ENCODE measurements around the gene NEAT1.

NEAT1 gene

DNA sequence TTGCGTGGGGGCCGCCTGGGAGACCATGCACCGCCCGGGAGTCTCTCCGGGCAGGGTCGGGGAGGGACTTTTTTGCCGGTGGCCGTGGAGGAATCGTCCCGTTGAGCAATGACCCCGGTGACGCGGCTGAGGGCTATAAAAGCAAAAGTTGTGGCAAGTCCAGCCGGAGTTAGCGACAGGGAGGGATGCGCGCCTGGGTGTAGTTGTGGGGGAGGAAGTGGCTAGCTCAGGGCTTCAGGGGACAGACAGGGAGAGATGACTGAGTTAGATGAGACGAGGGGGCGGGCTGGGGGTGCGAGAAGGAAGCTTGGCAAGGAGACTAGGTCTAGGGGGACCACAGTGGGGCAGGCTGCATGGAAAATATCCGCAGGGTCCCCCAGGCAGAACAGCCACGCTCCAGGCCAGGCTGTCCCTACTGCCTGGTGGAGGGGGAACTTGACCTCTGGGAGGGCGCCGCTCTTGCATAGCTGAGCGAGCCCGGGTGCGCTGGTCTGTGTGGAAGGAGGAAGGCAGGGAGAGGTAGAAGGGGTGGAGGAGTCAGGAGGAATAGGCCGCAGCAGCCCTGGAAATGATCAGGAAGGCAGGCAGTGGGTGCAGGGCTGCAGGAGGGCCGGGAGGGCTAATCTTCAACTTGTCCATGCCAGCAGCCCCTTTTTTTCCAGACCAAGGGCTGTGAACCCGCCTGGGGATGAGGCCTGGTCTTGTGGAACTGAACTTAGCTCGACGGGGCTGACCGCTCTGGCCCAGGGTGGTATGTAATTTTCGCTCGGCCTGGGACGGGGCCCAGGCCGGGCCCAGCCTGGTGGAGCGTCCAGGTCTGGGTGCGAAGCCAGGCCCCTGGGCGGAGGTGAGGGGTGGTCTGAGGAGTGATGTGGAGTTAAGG lies at the start of gene NEAT1:
Gene NEAT1, plus strand, starts transcription at position 166 of the 883 bp plus-strand sequence.
- DNase-seq: peak; percentile 61

DNA sequence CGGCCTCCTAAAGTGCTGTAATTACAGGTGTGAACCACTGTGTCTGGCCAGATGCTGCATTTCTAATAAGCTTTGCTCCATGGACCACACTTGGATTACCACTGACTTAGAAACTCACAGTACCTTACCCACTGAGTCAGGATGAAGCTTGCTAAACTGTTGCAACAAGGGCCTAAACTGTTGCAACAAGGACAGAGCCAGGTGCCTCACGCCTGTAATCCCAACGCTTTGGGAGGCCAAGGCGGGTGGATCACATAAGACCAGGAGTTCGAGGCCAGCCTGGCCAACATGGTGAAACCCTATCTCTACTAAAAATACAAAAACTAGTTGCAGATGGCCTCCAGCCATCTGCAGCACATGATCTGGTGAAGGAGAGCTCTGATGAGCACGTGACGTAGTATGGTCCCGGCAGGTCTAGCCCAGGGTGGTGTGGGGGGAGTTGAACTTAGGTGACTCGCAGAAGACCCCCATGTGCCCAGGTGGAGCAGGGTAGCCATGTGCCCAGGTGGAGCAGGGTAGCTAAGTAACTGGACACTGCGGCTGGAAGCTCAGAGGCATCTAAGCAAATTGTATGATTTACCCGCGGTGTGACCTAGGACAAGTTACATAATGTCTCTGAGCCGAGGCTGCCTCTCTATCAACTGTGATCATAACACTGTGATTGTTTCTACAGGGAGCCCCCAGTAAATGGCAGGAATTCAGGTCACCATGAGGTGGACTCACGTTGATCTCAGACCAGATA lies 48.6 kb upstream of the NEAT1 start:
- DNase-seq: no peak

DNA sequence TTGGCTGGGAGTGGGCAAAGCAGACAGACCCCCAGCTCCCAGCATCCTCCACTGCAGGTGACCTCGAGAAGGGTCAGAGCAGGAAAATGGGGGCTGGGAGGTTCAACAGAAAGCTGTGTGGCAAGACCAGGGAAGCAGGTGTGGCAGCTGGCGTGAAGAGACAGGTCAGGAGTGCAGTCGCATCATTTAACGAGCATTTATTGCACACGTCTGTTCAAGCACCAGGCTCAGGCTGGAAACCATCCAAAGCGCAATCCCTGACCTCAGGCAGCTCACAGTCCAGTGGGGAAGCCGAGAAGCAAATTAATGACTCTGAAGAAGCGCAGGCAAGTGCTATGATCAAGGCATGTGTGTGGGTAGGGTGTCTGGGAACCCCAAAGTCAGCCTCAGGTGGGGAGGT lies 47.6 kb upstream of the NEAT1 start:
- DNase-seq: no peak

DNA sequence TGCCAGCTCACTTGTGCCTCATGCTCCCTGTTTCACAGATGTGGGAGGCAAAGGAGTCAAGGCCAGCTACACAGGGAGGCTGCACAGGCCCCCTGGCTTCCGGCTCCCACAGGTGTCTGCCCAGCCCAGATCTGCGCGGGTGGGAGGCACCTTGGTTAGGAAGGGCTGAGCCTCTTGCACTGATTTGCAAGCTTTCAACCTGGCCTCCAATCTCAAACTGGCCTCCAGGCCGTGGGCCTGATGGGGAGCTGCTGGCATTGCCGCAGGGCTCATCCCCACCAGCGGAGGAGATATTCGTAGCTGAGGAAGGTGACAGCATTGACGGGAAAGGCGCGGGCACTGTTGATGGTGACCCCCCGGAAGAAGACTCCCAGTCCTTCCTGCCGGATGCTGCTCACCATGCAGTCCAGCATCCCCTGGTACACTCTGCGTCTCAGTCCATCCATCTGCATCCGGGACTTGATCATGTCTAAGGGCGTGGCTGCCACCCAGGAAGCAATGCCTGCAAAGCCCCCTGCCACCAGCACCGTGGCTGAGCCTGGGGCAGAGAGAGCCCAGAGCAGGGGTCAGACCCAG lies 46.4 kb upstream of the NEAT1 start:
- DNase-seq: no peak

DNA sequence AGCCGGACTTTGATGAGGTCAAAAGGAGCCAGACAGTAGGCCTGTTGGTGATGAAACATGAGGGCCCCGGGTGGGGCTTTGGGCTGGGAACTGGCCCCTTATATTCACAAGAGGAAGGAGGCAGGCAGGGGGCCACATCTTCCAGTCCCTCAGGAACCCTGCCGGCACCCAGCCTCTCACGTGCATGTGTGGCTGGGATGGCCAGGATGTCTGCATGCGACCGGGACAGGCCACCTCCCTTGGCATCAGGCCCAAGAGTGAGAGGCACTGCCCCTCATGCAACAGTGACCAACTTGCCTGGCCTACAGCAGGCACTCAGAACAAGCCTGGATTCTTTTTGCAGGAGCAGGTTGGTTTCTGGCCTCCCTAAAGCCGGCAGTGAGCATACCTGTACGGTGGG lies 45.6 kb upstream of the NEAT1 start:
- no peak for DNase-seq

DNA sequence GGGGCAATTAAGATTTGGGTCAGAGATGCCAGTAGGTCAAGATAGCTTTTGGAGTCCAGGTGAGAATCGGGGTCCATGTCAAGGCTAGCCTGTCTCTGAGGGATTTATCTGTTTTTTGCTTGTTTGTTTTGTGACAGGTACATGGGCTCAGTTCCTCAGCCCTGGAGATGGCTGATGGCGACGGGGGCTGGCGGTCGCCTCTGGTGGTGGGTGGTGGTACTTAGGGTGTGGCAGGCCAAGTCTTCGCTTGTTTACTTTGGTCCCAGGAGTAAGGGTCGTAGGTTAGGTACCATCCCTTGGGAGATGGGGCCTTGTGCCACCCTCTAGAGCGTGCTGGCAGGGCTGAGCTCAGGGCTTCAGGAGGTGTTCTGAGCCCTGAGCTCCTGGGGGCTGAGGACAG lies 44.8 kb upstream of the NEAT1 start:
- DNase-seq: no peak

DNA sequence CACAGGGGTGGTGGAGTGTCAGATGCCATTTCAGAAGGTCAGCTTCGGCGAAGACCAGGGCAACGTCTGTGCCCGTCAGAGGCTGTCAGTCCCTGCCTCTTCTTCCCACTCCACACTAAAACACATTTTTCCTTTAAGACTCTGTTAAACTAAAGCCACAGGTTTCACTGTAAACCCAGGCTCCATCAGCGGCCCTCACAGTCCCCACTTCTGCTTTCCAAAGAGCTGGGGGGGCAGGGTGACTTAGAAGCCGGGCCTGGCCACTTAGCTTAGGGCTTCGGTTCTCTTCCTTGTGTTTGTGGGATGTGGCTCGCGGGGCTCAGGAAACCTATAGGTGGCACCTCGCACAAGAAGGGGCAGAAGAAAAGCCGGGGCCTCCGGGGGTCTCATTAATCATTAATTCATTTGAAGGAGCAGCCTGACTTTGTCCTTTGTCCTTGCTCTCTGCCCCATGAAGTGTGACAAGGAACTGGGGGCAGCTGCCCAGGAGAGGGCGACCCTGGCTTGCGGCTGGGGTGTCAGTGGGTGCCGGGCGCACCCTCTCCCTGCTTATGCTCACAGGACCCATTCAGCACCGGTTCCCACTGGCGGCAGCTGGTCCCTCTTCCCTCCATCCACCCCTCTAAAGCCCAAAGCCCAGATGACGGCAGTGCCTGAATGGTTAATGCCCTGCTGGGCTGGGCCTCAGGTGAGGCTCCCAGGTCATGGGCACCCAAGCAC lies 44.2 kb upstream of the NEAT1 start:
- DNase-seq: no peak

DNA sequence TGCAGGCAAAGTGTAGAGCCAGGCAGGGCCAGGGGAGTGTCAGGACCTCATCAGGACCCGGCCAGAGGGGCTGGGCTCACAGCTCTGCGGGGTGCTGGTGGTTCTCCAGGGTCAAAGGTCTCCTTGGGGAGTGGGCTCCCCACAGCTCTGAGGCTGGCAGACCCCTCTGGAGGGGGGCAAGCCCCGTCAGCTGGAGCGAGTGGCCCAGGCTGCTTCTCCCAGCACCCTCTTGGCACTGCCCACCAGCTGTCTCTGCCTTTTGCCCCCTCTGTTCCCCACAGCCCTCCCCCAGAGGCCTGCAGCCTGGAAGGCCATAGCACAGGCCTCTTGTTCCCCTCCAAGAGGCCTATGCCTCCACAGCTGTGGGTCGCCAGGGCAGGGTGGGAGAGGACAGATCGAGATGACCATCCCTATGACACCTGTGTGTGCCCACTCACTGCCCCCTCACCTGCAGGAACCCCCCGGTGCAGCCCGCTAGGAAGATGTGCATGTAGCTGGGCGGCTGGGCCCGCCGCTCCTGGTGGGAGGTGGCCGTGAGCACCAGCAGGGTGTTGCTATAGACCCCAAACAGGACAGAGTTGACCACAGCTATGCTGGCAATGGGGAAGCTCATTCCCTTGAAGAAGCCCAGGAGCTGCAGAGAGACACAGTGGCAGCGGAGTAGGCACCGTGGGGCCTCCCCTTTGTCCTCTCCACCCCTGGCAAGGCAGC lies 43.5 kb upstream of the NEAT1 start:
- no peak for DNase-seq

DNA sequence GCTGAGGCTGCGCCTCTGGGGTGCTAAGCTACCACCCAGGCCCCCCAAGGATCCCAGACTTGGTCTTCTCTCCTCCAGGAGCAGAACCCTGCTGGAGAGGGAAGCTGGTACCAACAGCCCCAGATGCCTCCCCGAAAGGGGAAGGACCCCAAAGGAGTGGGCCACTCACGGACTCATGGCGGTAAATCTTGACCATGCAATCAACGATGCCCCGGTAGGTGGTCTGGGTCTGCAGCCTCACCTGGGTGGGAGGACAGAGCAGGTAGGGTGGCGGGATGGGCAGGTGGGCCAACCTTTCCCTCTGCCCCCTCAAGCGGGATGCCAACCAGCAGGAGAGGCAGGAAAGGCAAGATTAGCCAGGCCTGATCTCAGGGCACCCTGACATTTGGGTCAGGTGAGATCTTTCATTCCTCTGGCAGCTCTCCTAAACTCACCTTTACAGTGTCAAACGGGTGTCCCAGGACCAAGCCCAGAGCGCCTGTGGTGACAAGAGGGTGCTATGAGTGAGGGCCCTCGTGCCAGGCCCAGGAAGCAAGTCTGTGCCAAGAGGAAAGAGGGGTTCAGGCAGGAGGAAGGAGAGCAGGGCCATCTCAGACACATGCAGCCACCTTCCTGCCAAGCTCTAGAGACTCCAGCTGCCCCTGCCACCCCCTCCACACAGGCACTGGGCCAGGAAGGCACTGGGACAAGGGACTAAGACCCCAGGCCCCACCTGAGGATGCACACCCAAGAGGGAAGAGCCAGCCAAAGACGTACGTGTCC lies 42.7 kb upstream of the NEAT1 start:
- DNase-seq: no peak

DNA sequence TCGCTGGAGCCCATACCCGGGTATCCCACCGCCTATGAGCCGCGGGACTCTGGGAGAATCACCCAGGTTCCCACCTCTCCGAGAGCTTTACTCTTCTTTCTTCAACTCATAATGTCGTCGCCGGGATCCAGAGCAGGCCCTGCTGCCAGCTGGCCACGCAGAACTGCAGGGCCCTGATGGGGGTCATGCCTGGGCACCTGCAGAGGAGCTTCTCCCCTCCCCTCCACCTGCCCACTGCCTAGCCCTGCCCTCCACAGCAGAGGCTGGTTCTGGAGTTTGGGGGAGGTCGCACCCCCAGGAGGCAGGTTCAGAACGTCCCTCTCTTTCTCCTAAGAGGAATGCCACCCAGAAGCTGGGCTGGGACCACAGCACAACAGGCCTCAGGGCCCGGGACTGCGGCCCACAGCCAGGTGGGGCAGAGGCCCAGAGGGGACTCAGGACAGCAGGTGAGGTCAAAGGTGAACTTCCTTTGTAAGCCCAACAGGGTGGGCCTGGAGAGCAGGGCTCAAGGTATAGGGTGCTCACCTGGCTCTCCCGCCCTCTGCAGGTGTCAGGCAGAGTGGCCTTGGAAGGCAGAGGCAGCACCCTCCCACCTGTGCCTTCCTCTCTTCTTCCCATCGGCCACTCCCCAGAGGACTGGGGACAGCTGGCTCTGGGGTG lies 42.0 kb upstream of the NEAT1 start:
- no peak for DNase-seq

DNA sequence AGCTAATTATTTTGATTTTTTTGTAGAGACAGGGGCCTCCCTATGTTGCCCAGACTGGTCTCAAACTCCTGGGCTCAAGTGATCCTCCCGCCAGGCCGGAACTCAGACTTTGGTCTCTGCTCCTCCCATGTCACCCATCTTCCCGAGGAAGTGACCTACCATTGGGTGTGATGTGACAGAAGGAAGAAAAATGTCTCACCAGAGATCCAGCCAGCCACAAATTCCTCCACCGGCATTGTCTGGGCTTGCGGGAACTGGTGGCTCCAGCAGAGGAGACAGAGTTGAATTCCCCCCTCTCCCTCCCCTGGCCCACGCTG lies 40.9 kb upstream of the NEAT1 start:
- DNase-seq: no peak

DNA sequence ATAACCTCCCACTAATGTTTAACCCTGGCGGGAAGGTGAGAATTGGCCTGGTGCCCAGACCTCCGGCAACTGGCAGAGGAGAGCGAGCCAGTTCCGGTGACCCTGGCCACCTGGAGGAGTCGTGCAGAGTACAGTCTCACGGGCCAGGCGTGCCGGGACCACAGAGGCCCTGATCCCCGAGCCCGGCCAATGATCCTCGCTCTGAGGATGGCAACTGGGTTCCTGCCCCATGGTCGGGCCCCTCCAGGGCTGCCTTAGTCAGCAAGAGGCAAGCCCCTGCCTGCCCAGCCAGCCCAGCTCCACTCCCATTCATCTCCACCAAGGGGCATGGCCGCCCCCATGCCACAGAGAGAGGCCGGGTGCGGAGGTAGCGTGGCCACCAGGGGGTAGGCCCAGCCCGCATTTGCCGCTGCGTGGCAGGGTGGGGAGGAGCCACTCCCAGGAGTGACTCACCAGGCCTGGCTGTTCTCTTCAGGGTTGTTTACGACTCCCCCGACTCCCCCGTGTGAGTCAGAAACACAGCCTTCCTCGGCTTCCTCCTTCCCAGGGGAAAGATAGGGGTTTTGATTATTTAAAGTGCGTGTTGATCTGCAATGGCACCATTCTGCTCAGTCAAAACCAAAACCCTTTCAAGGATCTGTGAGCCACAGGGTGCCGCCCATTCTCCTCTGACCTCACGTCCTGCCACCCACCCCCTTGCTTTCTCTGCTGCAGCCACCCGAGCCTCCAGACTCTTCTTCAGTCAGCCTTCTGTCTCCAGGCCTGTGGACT lies 40.4 kb upstream of the NEAT1 start, which contains the start of gene SLC25A45:
Gene SLC25A45, minus strand, starts transcription at position 614 of the 771 bp plus-strand sequence. CDS start 695 bp downstream, outside the sequence.
- DNase-seq: peak; percentile 71 to 73

DNA sequence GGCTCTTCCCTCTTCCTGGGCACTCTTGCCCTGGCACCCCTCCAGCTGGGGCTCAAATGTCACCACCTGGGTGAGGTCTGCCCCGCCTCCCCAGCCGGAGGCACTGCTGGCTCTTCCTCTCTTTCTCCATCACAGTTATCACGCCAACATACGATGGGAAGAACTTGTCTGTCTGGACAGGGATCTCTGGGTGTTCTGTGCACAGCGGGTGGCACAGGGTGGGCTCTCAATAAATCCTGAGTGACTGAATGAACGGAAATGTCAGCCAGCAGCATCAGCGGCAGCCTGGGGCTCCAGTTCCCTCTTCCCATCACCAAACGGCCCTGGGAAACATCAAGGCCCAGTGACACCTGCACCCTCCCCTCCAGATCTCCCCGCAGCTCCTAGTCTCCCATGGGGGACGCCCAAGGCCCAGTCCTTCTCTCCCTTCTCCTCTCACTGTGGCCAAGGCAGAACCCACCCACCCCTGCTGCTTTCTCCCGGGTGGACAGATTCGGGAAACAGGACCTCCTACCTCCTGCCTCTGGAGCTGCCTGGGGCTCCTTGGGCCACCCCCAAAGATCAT lies 39.7 kb upstream of the NEAT1 start:
- no peak for DNase-seq

DNA sequence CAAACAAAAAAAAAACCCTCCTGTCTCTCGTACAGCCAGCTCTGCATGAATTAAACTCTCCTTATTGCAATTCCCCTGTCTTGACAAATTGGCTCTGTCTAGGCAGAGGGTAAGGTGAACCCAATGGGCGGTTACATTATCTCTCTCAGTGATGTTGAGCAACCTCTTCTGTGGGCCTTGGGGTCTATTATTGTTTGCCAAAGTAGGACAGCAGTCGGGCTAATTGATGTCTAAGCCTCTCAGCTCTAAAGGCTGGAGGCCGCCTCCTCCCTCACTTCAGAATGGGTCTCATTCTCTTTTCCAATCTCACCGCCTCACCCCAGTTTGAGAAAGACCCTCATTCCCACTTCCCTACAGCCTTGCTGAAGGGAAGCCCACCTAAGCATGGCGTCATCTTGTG lies 38.8 kb upstream of the NEAT1 start:
- DNase-seq: no peak

DNA sequence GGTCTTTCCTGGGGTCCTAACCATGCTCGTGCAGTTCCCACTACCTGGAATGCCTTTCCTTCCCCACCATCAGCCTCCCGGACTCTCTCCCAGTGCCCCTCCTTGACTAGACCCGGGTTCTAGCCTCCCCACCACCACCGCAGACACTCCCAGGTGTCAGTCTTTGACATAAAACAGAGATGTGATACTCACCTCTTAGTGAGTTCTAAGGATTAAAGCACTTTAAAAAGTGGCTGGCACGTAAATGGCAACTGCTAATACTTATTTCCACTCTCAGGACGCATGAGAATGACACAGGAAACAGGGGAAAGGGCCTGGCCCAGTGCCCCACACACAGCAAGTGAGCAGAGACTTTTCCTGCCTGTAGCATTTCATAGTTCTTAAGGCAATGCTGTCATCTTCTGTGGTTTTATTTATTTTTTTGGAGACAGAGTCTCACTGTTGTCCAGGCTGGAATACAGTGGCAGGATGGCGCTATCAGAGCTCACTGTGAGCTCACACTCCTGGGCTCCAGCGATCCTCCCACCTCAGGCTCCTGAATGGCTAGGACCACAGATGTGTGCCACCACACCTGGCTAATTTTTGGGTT lies 38.2 kb upstream of the NEAT1 start:
- DNase-seq: no peak

DNA sequence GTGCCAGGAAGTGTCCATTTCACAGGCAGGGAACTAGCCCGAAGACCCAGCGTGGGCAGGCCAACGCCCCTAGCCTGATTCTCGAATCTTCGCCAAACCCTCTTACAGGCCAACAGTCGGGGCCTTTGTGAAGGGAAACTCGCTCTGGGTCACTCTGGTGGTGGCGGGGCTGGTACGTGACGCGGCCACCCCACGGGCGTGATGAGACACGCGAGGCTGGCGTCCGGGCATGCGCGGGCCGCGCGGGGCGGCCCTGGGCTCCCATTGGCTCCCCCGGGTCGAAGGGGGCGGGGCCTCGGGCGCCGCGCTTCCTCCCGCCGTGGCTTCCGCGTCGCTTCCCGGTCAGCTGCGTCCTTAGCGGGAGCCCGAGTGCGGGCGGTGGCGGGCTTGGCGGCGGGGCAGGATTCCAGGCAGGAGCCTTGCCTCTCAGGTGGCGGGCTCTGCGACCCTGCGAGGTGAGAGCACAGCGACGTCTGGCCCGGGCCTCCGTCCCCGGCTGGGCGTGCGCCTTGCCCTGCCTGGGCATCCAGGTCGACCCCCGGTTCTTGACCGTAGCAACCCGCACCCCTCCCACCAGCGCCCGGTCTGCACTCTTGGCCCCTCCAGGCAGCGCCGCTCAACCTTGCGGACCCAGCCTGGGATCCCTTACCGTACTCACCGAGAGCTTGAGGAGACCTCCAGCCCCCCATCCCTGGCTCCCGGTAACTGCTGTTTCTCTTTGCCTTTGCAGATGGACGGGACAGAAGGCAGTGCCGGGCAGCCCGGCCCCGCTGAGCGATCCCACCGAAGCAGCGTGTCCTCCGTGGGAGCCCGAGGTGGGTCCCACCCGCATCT lies 36.1 kb upstream of the NEAT1 start, which contains the start of gene FRMD8:
Gene FRMD8, plus strand, starts transcription at position 331 of the 834 bp plus-strand sequence. Its CDS starts 400 bp downstream, at position 731.
- peak; percentile 32 to 49 for DNase-seq

DNA sequence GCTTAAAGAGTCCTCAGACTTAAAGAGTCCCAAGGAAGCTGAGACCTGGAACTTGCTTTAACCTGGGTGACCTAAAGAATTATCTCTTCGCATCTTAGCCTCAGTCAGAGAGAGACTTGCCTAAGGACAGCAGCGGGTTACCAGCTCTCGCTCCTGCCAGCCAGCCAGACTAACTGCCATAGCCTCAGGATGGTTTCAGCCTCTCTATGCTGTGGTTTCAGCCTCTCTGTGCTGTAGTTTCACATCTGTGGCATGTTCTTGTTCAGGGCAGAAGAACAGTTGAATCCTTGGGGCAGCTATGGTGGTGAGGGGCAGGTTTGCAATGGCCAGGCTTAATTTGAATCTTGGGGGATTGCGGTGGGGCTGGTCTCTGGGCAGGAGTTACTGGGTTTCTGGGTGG lies 33.9 kb upstream of the NEAT1 start:
- DNase-seq: no peak

DNA sequence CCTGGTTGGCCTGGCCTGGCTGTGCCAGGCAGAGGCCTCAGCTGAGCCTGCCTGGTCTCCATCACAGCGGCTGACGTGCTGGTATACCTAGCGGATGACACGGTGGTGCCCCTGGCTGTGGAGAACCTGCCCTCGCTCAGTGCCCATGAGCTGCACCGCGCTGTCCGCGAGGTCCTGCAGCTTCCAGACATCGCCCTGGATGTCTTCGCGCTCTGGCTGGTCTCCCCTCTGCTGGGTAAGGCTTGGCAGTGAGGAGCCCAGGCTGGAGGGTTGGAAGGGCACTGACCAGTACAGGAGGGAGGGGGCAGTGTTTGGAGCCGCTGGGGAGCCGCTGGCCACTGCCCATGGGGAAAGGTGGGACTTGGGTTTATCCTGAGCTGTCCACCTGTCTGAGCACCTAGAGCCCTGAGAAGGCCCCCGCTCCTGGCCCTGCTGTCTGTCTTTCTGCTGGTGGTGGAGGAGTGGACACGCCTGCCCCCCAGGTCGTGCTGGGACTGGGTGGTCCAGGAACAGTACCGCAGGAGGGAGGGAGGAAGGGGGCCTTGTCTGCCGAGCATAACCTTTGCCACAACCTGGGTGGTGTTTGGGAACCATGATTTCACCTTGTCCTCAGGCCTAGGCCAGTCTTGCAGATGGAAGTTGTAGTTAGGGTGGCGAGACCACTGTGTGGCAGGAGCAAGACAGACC lies 33.2 kb upstream of the NEAT1 start:
- no peak for DNase-seq
